Stomach (tissue), 9 donors: ENCODE results near the gene STARD3. TPM values are rescaled to one million over a fixed set of nuclear protein-coding genes. Genes with fewer than 3 reads are reported as not detected.

ENCODE experiments used
- DNase-seq, 2 donors: peaks; one replicate each; pipeline versions ENCODE4 v3.0.0 to v3.0.0-alpha.2; 2013 to 2019
- H3K27ac ChIP-seq, 5 donors: fragments of 200-600 bp in 4 of 5; sonication (generic) in 4 of 5; one replicate each; pipeline ENCODE4 v1.5.1; 2013 to 2019; ENCODE audit warnings: mild to moderate bottlenecking in 1 of 5, moderate library complexity in 1 of 5
- H3K27me3 ChIP-seq, 3 donors: fragments of 200-600 bp; sonication (generic); one replicate each; pipeline ENCODE4 v1.5.1; 2017 to 2019; ENCODE audit warnings: mixed run types in 1 of 3
- H3K36me3 ChIP-seq, 4 donors: fragments of 200-600 bp; sonication (generic); 1 replicate in 3 of 4; 2 replicates in 1 of 4; pipeline ENCODE4 v1.5.1; 2016 to 2019
- H3K4me1 ChIP-seq, 4 donors: fragments of 200-600 bp; sonication (generic); one replicate each; pipeline ENCODE4 v1.5.1; 2016 to 2019
- H3K4me3 ChIP-seq, 4 donors: fragments of 200-600 bp; sonication (generic) in 3 of 4; one replicate each; pipeline ENCODE4 v1.5.1; 2016 to 2019; ENCODE audit warnings: mild to moderate bottlenecking in 1 of 4
- H3K9me3 ChIP-seq, 4 donors: fragments of 200-600 bp; sonication (generic); one replicate each; pipeline ENCODE4 v1.5.1; 2016 to 2019
- CTCF ChIP-seq, 7 experiments: fragments of 450-650 bp in 4 of 7; fragments of 200-600 bp in 3 of 7; sonication (generic) in 3 of 7; IDR thresholded peaks; one replicate each; pipeline ENCODE4 v1.5.1; 2016 to 2019; ENCODE audit warnings: antibody characterized with exemption in 7 of 7, control low read depth in 2 of 7, mild to moderate bottlenecking in 1 of 7
- EP300 ChIP-seq: sonication (generic); formaldehyde crosslinking; IDR thresholded peaks from one replicate; pipeline ENCODE4 v1.6.1; 2017; ENCODE audit warnings: antibody characterized with exemption
- POLR2A ChIP-seq, 4 donors: fragments of 450-650 bp; IDR thresholded peaks; one replicate each; pipeline ENCODE4 v1.6.1; 2016; ENCODE audit warnings: antibody characterized with exemption in 4 of 4, control low read depth in 2 of 4, mild to moderate bottlenecking in 1 of 4, moderate library complexity in 1 of 4
- POLR2AphosphoS5 ChIP-seq, 3 donors: sonication (generic); formaldehyde crosslinking; IDR thresholded peaks; one replicate each; pipeline ENCODE4 v1.6.1; 2016; ENCODE audit warnings: antibody characterized with exemption in 3 of 3
- WGBS, 5 donors: extraction: QIAGEN DNeasy Blood & Tissue Kit in 3 of 5; methylation state at CpG; one replicate each; pipeline versions ENCODE4 v1.1.5 to v1.1.7; 2013 to 2018; 5-methylcytosine and 5-hydroxymethylcytosine counted together
- intact Hi-C: fragments of 100-400 bp; cut with DNase I; formaldehyde crosslinking; loops from one replicate; pipeline ENCODE4 v1.15.1; 2023; ENCODE audit warnings: low total_unique reads
- polyA plus RNA-seq, 3 donors: library from polyadenylated mRNA; stranded (reverse); fragments of 200-250 nt; gene quantifications; one replicate each; pipeline ENCODE4 v1.2.3, GENCODE V29; 2013
- total RNA-seq, 5 donors: library from RNA; depleted of rRNA; stranded (reverse); fragments of >200 nt; gene quantifications; one replicate each; pipeline versions ENCODE4 v1.1.0 to v1.2.3, GENCODE V29; 2014 to 2016
- donor health status: healthy with polysubstance abuse.
- donor health status: Bipolar disorder and iron deficiency.
- donor health status: healthy.

The STARD3 gene
- total and polyA plus RNA-seq, 8 donors: 26.4 to 1,091 (median 52.0) TPM

GRCh38 chr17:39617446-39618245, 19.3 kb upstream of the STARD3 start:
- Histone ChIP-seq H3K4me1 (peaks cover 8 to 26% (median 24%) of the 10 kb centered on the region in 4 donors), H3K4me3 (peak overlapping the region; percentile 58 to 64 (median 62)), H3K9me3 (no peaks in the 10 kb centered on the region), H3K36me3 (no peaks in the 10 kb centered on the region), H3K27me3 (peaks cover 0 to 72% (median 2%) of the 10 kb centered on the region in 3 donors), H3K27ac (peak overlapping the region; percentile 60 to 86 (median 76))
- intact Hi-C loops: loop anchor here (5.0 kb wide), 1 partner anchor 70 kb away; no protein-coding TSS in a partner anchor
- TF ChIP-seq EP300 (no peak), POLR2AphosphoS5 (IDR thresholded peaks at IDR 0.05) (peak in 1 of 3 donors; percentile 3)
- DNase-seq: peak; percentile 82 to 89
- 1 to 16% (median 3%) methylated on average over 6 to 79 of the region's 79 CpGs for WGBS, 5 donors

- TF ChIP-seq POLR2AphosphoS5 (IDR thresholded peaks at IDR 0.05) (no peak), POLR2A (IDR thresholded peaks at IDR 0.05) (no peak), CTCF (IDR thresholded peaks at IDR 0.05) (no peak), EP300 (no peak)
- Histone ChIP-seq H3K36me3 (no peaks in the 10 kb centered on the region), H3K4me1 (peaks cover 8 to 30% (median 28%) of the 10 kb centered on the region in 4 donors), H3K4me3 (peak overlapping the region; percentile 58 to 64 (median 62)), H3K9me3 (no peaks in the 10 kb centered on the region), H3K27me3 (peaks cover 0 to 64% (median 0%) of the 10 kb centered on the region in 3 donors), H3K27ac (peak overlapping the region; percentile 60 to 86 (median 76))
- WGBS, 5 donors: 2 to 5% (median 3%) methylated on average over 32 to 33 of the region's 33 CpGs
- intact Hi-C loops: loop anchor here (5.0 kb wide), 1 partner anchor 71 kb away; no protein-coding TSS in a partner anchor
- DNase-seq: no peak
These were observed 18.6 kb upstream of the STARD3 start for GRCh38 chr17:39618246-39618913.

GRCh38 chr17:39618956-39619785, 17.8 kb upstream of the STARD3 start:
- Histone ChIP-seq H3K9me3 (no peaks in the 10 kb centered on the region), H3K36me3 (no peaks in the 10 kb centered on the region), H3K27ac (peak overlapping the region in 2 of 5 donors; percentile 60 to 80), H3K4me3 (no peak overlapping the region), H3K27me3 (peaks cover 0 to 64% (median 0%) of the 10 kb centered on the region in 3 donors), H3K4me1 (peaks cover 8 to 36% (median 32%) of the 10 kb centered on the region in 4 donors)
- no peak for DNase-seq
- intact Hi-C loops: loop anchor here (5.0 kb wide), 1 partner anchor 72 kb away; no protein-coding TSS in a partner anchor
- no peak for TF ChIP-seq POLR2A (IDR thresholded peaks at IDR 0.05)
- no peak for TF ChIP-seq CTCF (IDR thresholded peaks at IDR 0.05)
- TF ChIP-seq POLR2AphosphoS5 (IDR thresholded peaks at IDR 0.05): no peak
- TF ChIP-seq EP300: no peak
- WGBS, 5 donors: 48 to 62% (median 55%) methylated on average over 11 to 13 of the region's 13 CpGs

GRCh38 chr17:39619786-39620101, 17.2 kb upstream of the STARD3 start:
- Histone ChIP-seq H3K9me3 (no peaks in the 10 kb centered on the region), H3K27ac (no peak overlapping the region), H3K4me3 (no peak overlapping the region), H3K4me1 (peaks cover 8 to 37% (median 35%) of the 10 kb centered on the region in 4 donors), H3K36me3 (no peaks in the 10 kb centered on the region), H3K27me3 (peaks cover 0 to 64% (median 2%) of the 10 kb centered on the region in 3 donors)
- DNase-seq: no peak
- 40 to 81% (median 53%) methylated on average over 1 of the region's 1 CpG for WGBS, 5 donors
- intact Hi-C loops: loop anchor here (5.0 kb wide), 1 partner anchor 72 kb away; no protein-coding TSS in a partner anchor
- no peak for TF ChIP-seq POLR2A (IDR thresholded peaks at IDR 0.05)
- no peak for TF ChIP-seq POLR2AphosphoS5 (IDR thresholded peaks at IDR 0.05)
- no peak for TF ChIP-seq EP300
- TF ChIP-seq CTCF (IDR thresholded peaks at IDR 0.05): no peak
